ENCODE data around the gene CDHR3.

DNA sequence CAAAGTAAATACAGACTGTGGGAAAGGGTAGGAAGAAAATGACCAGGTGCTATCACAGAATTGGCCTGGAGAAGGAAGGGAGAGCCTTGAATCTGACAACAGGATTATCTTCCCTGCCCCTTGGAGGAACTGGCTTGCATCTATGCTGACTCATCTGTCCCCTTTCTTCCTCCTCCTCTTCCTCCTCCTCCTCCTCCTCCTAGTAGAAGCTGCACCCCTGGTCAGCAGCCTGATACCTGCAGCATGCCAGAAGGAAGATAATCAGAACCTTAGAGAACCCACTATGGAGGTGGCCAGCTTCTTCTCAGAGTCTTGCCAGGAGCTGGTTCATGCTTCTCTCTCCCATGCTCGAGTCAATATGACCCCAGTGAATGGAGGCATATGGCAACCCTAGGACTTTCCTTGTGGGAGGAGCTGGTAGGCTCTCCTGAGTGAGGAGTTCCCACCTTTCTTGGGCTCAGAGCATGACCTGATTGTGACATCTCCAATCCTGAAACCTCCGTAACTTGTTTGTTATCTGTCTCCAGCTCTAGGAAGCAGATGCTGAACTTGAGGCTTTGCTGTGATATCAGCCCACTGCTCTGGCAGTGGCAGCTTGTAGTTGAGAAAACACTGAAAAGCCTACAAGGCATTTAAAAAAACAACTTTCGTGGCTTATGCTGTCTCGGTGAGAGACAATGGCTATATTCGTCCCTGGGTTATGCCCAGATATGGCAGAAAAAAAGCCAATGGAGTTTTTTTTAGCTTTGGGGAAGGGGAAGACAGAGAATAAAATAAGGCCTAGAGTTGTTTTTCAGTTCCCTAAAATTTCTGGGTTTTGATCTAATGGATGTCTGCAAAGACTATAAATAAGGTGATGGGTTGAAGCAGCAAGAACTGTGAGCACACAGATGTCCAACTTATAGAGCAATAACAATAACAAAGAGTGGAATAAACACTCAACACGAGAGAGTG, 60.6 kb downstream of the CDHR3 start:
- TF ChIP-seq TCF7 (IDR thresholded peaks at IDR 0.05; ENCODE audit: borderline replicate concordance) (no peak), SREBF2 (IDR thresholded peaks at IDR 0.05; ENCODE audit: low read length) (no peak), MYC (IDR thresholded peaks at IDR 0.05; ENCODE audit: insufficient read depth, insufficient read length, insufficient replicate concordance, low read length, severe bottlenecking) (no peak), POLR2A (IDR thresholded peaks at IDR 0.05; ENCODE audit: low read depth, low read length) (no peak), MAX (IDR thresholded peaks at IDR 0.05; ENCODE audit: low read depth, low read length) (no peak), CTCF (IDR thresholded peaks at IDR 0.05 in 2 of 3, conservative IDR thresholded peaks at IDR 0.05 in 1 of 3; ENCODE audit: control insufficient read depth in 2 of 3, extremely low read depth in 1 of 3, insufficient read depth in 1 of 3, low read depth in 3 of 3, low read length in 3 of 3) (no peak)

Data from GM12878 (cell line).